Caco-2 (cell line): Measurements from ENCODE around the gene LAP3. TPM values are rescaled to one million over a fixed set of nuclear protein-coding genes. Genes with fewer than 3 reads are reported as not detected.

Source experiments
- BruUV-seq: library from RNA; stranded (reverse); fragments of 400-500 nt; replicated peaks from 2 replicates; lab custom pipeline; 2021; lab: Mats Ljungman, UMichigan
- CTCF ChIA-PET: fragments of 300-600 bp; sonication (Branson Sonifier 250); formaldehyde crosslinking; loops from one replicate; lab custom pipeline; 2022; ENCODE audit warnings: antibody characterized with exemption; lab: Charles Lee
- POLR2A ChIA-PET: fragments of 300-600 bp; sonication (Branson Sonifier 250); formaldehyde crosslinking; loops from one replicate; lab custom pipeline; 2022; ENCODE audit warnings: antibody characterized with exemption; lab: Charles Lee
- DNase-seq, 2 experiments: peaks; one replicate each; pipeline versions ENCODE4 v3.0.0 to v3.0.0-alpha.2; 2020 to 2022
- H3K27me3 ChIP-seq: replicated peaks from 2 replicates; pipeline ENCODE4 v1.6.0; 2011; ENCODE audit warnings: low read length; ENCODE audit not compliant: control insufficient read depth, insufficient read depth
- H3K36me3 ChIP-seq: 2 replicates; pipeline ENCODE4 v1.5.1; 2011; ENCODE audit warnings: low read length; ENCODE audit not compliant: control insufficient read depth, insufficient read depth
- H3K4me1 ChIP-seq: fragments of 250-450 bp; sonication (Bioruptor Pico); 2 replicates; pipeline ENCODE4 v1.5.1; 2020; ENCODE audit warnings: mild to moderate bottlenecking
- H3K4me3 ChIP-seq: 2 replicates; pipeline ENCODE4 v1.5.1; 2011; ENCODE audit warnings: low read depth, mild to moderate bottlenecking, control low read depth, low read length
- H3K9me3 ChIP-seq: fragments of 250-450 bp; sonication (Bioruptor Pico); 2 replicates; pipeline ENCODE4 v1.5.1; 2020; ENCODE audit warnings: mild to moderate bottlenecking, moderate library complexity
- H3K27ac Mint-ChIP-seq: one replicate; pipeline ENCODE4 v1.8.0; 2022; ENCODE audit warnings: mixed read lengths; ENCODE audit not compliant: unreplicated experiment
- H3K27me3 Mint-ChIP-seq: one replicate; pipeline ENCODE4 v1.8.0; 2022; ENCODE audit warnings: mixed read lengths; ENCODE audit not compliant: insufficient read depth, unreplicated experiment
- H3K36me3 Mint-ChIP-seq: one replicate; pipeline ENCODE4 v1.8.0; 2022; ENCODE audit warnings: mild to moderate bottlenecking, mixed read lengths; ENCODE audit not compliant: insufficient read depth, unreplicated experiment
- H3K4me1 Mint-ChIP-seq: one replicate; pipeline ENCODE4 v1.8.0; 2022; ENCODE audit warnings: low read depth, mixed read lengths; ENCODE audit not compliant: unreplicated experiment
- H3K4me3 Mint-ChIP-seq: one replicate; pipeline ENCODE4 v1.8.0; 2022; ENCODE audit warnings: mild to moderate bottlenecking, moderate library complexity, mixed read lengths; ENCODE audit not compliant: unreplicated experiment
- H3K9me3 Mint-ChIP-seq: one replicate; pipeline ENCODE4 v1.8.0; 2022; ENCODE audit warnings: mixed read lengths; ENCODE audit not compliant: unreplicated experiment
- intact Hi-C: fragments of 100-400 bp; cut with micrococcal nuclease; formaldehyde crosslinking; loops from one replicate; pipeline ENCODE4 v1.10.0; 2022; ENCODE audit not compliant: unreplicated experiment
- total RNA-seq: library from RNA; stranded (reverse); gene quantifications from 2 replicates; pipeline ENCODE4 v1.2.3, GENCODE V29; 2022
- TF ChIP-seq, protein P1 (sequence below), 2 experiments: fragments of 200-600 bp in 1 of 2; IDR thresholded peaks; 1 replicate in 1 of 2; 2 replicates in 1 of 2; pipeline versions ENCODE4 v1.5.1 to v1.8.0; 2011 to 2022; ENCODE audit warnings: antibody characterized with exemption in 1 of 2, control low read depth in 1 of 2, inconsistent platforms in 1 of 2, low read depth in 1 of 2, low read length in 1 of 2, mild to moderate bottlenecking in 1 of 2, moderate library complexity in 1 of 2; ENCODE audit not compliant: insufficient read depth in 1 of 2, severe bottlenecking in 1 of 2, unreplicated experiment in 1 of 2

Gene LAP3
- total RNA-seq, 1 experiment from 2014 or later: 62.7 TPM

DNA sequence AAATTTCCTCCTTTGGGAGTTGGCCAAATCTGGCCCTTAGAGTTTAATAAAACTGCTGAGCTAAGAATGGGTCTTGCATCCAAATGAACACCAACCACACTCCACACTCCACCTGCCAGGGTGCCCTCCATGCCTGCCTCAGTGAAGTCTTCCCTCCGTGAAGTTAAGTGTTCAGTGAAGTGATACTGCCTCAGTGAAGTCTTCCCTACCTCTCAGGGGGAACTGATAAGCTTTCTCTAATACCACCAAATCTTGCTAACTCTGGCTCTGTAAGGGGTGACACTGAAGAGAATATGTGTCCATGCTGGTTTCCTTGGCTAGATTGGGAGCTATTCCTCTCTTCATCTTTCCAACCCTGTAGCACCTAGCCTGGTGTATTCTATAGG is 65.4 kb downstream of the LAP3 start:
- ChIA-PET CTCF (no interaction called here), POLR2A (no interaction called here)
- H3K9me3 ChIP-seq: no peaks in the 10 kb centered on the region
- Mint-ChIP-seq H3K4me1 (no peaks in the 10 kb centered on the region), H3K36me3 (peaks cover 18% of the 10 kb centered on the region), H3K27me3 (no peaks in the 10 kb centered on the region), H3K4me3 (no peak overlapping the region), H3K9me3 (no peaks in the 10 kb centered on the region), H3K27ac (no peak overlapping the region)
- TF ChIP-seq, protein P1, sequence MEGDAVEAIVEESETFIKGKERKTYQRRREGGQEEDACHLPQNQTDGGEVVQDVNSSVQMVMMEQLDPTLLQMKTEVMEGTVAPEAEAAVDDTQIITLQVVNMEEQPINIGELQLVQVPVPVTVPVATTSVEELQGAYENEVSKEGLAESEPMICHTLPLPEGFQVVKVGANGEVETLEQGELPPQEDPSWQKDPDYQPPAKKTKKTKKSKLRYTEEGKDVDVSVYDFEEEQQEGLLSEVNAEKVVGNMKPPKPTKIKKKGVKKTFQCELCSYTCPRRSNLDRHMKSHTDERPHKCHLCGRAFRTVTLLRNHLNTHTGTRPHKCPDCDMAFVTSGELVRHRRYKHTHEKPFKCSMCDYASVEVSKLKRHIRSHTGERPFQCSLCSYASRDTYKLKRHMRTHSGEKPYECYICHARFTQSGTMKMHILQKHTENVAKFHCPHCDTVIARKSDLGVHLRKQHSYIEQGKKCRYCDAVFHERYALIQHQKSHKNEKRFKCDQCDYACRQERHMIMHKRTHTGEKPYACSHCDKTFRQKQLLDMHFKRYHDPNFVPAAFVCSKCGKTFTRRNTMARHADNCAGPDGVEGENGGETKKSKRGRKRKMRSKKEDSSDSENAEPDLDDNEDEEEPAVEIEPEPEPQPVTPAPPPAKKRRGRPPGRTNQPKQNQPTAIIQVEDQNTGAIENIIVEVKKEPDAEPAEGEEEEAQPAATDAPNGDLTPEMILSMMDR (IDR thresholded peaks at IDR 0.05; ENCODE audit: insufficient read depth in 1 of 2, low read depth in 1 of 2, low read length in 1 of 2, severe bottlenecking in 1 of 2, unreplicated experiment in 1 of 2): no peak
- no peak overlapping the region for H3K4me3 ChIP-seq
- no TSS peak for BruUV-seq
- H3K4me1 ChIP-seq: no peaks in the 10 kb centered on the region
- no peaks in the 10 kb centered on the region for H3K27me3 ChIP-seq
- H3K36me3 ChIP-seq: no peaks in the 10 kb centered on the region
- no peak for DNase-seq
- intact Hi-C loops: no loop called here

DNA sequence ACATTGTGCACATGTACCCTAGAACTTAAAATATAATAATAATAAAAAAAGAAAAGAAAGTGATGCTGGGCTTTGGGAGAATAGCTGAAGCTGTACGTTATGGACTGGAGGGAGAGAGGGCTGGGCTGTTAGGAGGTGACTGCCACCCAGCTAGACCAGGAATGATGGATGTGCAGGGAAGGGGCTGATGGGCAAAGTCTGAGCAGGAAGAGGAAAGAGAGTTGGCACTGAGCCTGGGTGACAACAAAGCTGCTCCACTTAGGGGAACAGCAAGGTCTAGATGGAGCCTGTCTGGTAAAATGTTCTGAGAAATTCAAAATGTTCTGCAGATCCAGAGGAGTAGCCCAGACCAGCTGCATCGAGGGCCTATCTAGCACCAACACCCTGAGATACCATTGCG is 69.7 kb downstream of the LAP3 start:
- ChIA-PET POLR2A (no interaction called here), CTCF (no interaction called here)
- Mint-ChIP-seq H3K4me3 (no peak overlapping the region), H3K27ac (no peak overlapping the region), H3K4me1 (no peaks in the 10 kb centered on the region), H3K9me3 (no peaks in the 10 kb centered on the region), H3K27me3 (no peaks in the 10 kb centered on the region), H3K36me3 (peaks cover 9% of the 10 kb centered on the region)
- Histone ChIP-seq H3K4me1 (no peaks in the 10 kb centered on the region), H3K9me3 (no peaks in the 10 kb centered on the region), H3K36me3 (no peaks in the 10 kb centered on the region), H3K4me3 (no peak overlapping the region), H3K27me3 (no peaks in the 10 kb centered on the region)
- DNase-seq: no peak
- no TSS peak for BruUV-seq
- TF ChIP-seq, protein P1 (IDR thresholded peaks at IDR 0.05; ENCODE audit: insufficient read depth in 1 of 2, low read depth in 1 of 2, low read length in 1 of 2, severe bottlenecking in 1 of 2, unreplicated experiment in 1 of 2): no peak
- intact Hi-C loops: no loop called here

DNA sequence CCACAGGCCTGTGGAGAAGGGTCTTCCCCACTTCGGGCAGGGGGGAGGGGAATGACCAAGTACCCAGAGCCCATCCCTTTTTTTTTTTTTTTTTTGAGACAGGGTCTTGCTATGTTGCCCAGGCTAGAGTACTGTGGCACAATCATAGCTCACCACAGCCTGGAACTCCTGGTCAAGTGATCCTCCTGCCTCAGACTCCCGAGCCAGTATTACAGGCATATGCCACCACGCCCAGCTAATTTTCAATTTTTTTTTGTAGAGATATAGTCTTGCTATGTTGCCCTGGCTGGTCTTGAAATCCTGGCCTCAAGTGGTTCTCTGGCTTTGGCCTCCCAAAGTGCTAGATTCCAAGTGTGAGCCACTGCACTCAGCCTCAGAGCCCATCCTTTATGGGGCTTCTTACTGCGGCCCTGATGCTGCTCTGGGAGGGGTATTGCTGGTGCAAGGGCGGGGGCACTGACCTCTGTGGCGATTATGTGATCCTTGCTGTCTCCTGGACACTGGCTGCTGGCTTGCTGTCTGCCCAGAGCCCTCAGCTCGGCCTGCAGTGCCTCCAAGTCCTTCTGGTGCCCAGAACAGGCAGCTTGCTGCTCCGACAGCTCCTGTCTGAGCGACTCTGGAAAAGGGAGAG is 70.3 kb downstream of the LAP3 start:
- CTCF ChIA-PET: interaction anchor here (0.6 kb wide), 3 partner anchors 72 to 1278 kb away, joined by 3 to 4 read pairs (median 3); no protein-coding TSS in a partner anchor

More for the DNA sequence above, 70.3 kb downstream of the LAP3 start:
- TF ChIP-seq, protein P1 (IDR thresholded peaks at IDR 0.05; ENCODE audit: insufficient read depth in 1 of 2, low read depth in 1 of 2, low read length in 1 of 2, severe bottlenecking in 1 of 2, unreplicated experiment in 1 of 2): no peak
- Mint-ChIP-seq H3K27ac (no peak overlapping the region), H3K4me1 (no peaks in the 10 kb centered on the region), H3K9me3 (no peaks in the 10 kb centered on the region), H3K27me3 (no peaks in the 10 kb centered on the region), H3K4me3 (no peak overlapping the region), H3K36me3 (peaks cover 9% of the 10 kb centered on the region)
- H3K4me3 ChIP-seq: no peak overlapping the region
- H3K27me3 ChIP-seq: no peaks in the 10 kb centered on the region
- H3K36me3 ChIP-seq: no peaks in the 10 kb centered on the region
- POLR2A ChIA-PET: no interaction called here
- intact Hi-C loops: no loop called here
- no TSS peak for BruUV-seq
- no peak for DNase-seq
- no peaks in the 10 kb centered on the region for H3K9me3 ChIP-seq
- H3K4me1 ChIP-seq: no peaks in the 10 kb centered on the region
